ENCODE measurements around the gene THADA.
"Not testable (repeated sequence)": the region's sequence is repeated elsewhere in the genome, so short reads cannot be mapped to it uniquely, and the experiment has no call there.

The THADA gene

DNA sequence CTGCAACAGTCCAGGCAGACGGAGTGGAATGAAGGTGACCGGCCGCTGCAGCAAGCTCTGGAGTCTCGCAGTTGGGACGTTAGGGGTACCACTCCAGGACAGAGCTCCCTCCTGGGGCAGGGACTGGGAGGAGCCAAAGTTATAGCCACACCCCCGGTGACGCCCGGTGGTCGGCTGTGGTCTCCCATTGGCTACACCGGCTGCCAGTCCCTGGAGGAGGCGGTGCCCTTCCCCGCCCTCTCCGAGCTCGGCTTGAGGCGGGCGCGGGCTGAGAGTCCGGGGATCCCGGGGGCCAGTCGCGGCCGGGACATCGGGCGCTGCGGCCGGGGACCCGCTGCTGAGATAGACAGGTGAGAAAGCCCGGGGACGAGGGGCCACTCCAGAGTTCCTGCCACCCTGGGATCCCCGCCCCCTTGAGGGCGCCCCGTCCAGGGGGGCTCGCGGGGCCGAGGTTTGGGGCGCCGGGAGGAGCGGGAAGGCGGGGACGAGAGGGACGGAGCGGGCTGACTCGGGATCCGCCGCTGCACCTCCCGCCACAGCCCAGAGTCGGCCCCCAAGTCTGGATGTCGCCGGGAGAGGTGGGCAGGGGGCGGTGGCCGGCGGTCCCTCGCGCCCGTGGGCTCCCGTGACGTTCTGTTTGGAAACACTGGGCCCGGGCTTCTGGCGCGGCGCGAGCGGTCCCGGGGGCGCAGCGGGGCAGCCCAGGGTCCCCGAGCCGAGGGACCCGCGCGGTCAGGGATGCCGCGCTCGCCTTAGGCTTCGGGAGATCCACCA is 41.4 kb upstream of the THADA start, which contains the start of gene PLEKHH2:
Gene PLEKHH2, plus strand, starts transcription at position 231 of the 774 bp plus-strand sequence. CDS start 7,414 bp downstream, outside the sequence.
- no peak within 1 kb of the TSS for H3K4me3 ChIP-seq (ENCODE audit: low read depth, low read length, poor library complexity, severe bottlenecking)
- no peak within 1 kb of the TSS for H3K9ac ChIP-seq (ENCODE audit: low read length)
- H3K27me3 ChIP-seq (ENCODE audit: insufficient read depth, low read length), result no peaks in the 10 kb centered on the region; the same call in 1 of the 2 replicates
- no peaks in the 10 kb centered on the region for H4K20me1 ChIP-seq (ENCODE audit: insufficient read depth, low read length)
- no peak within 1 kb of the TSS for H3K27ac ChIP-seq (ENCODE audit: low read depth, low read length, poor library complexity, severe bottlenecking)
- H3K9me2 ChIP-seq (ENCODE audit: low read depth, low read length), result no peaks in the 10 kb centered on the region
- H3K4me1 ChIP-seq (ENCODE audit: insufficient read depth, low read length, severe bottlenecking), result no peaks in the 10 kb centered on the region
- H3K4me2 ChIP-seq (ENCODE audit: low read length), result no peak within 1 kb of the TSS
- TF ChIP-seq EZH2 (IDR thresholded peaks at IDR 0.05; ENCODE audit: borderline replicate concordance, low read length), result no peak
- no peaks in the 10 kb centered on the region for H3F3A ChIP-seq (ENCODE audit: insufficient read depth, low read length)
- H3K79me2 ChIP-seq (ENCODE audit: insufficient read depth, low read length), result no peaks in the 10 kb centered on the region
- no peak within 1 kb of the TSS for H2AFZ ChIP-seq (ENCODE audit: low read length)
- H3K36me3 ChIP-seq (ENCODE audit: insufficient read depth, low read length), result no peaks in the 10 kb centered on the region
- peaks cover 3% of the 10 kb centered on the region; the same call in 1 of the 2 replicates for H3K9me3 ChIP-seq (ENCODE audit: low read length)

DNA sequence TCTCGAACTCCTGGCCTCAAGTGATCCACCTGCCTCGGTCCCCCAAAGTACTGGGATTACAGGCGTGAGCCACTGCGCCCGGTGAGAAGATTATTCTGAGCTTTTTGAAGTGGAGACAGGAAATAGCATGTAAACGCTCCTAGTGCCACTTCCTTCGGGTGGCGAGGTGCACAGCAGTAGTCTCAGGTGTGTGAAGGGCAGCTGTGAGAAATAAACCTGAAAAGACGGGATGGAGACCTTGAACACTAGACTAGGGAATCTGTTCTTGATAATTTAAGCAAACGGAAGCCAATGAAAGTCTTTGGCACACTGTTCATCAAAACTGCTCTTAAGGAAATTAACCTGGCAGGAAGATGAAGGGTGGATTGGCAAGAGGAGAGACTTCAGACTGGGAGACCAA is 40.8 kb upstream of the THADA start:
- Histone ChIP-seq H3K4me1 (ENCODE audit: insufficient read depth, low read length, severe bottlenecking) (no peaks in the 10 kb centered on the region), H4K20me1 (ENCODE audit: insufficient read depth, low read length) (no peaks in the 10 kb centered on the region), H2AFZ (ENCODE audit: low read length) (no peak overlapping the region), H3K79me2 (ENCODE audit: insufficient read depth, low read length) (no peaks in the 10 kb centered on the region), H3K27me3 (ENCODE audit: insufficient read depth, low read length) (no peaks in the 10 kb centered on the region; the same call in 1 of the 2 replicates), H3K9ac (ENCODE audit: low read length) (no peak overlapping the region), H3K4me3 (ENCODE audit: low read depth, low read length, poor library complexity, severe bottlenecking) (no peak overlapping the region), H3K9me3 (ENCODE audit: low read length) (peaks cover 3% of the 10 kb centered on the region; the same call in 1 of the 2 replicates), H3K27ac (ENCODE audit: low read depth, low read length, poor library complexity, severe bottlenecking) (no peak overlapping the region), H3K4me2 (ENCODE audit: low read length) (no peak overlapping the region), H3K36me3 (ENCODE audit: insufficient read depth, low read length) (no peaks in the 10 kb centered on the region), H3F3A (ENCODE audit: insufficient read depth, low read length) (no peaks in the 10 kb centered on the region), H3K9me2 (ENCODE audit: low read depth, low read length) (no peaks in the 10 kb centered on the region)
- TF ChIP-seq CTCF (IDR thresholded peaks at IDR 0.05; ENCODE audit: low read length) (no peak), EZH2 (IDR thresholded peaks at IDR 0.05; ENCODE audit: borderline replicate concordance, low read length) (no peak)

- H4K20me1 ChIP-seq (ENCODE audit: insufficient read depth, low read length); H3K27me3 ChIP-seq (ENCODE audit: insufficient read depth, low read length); H3K36me3 ChIP-seq (ENCODE audit: insufficient read depth, low read length); H3K79me2 ChIP-seq (ENCODE audit: insufficient read depth, low read length); H3K9me2 ChIP-seq (ENCODE audit: low read depth, low read length); H2AFZ ChIP-seq (ENCODE audit: low read length); H3K27ac ChIP-seq (ENCODE audit: low read depth, low read length, poor library complexity, severe bottlenecking); H3K4me1 ChIP-seq (ENCODE audit: insufficient read depth, low read length, severe bottlenecking); H3K9me3 ChIP-seq (ENCODE audit: low read length); H3F3A ChIP-seq (ENCODE audit: insufficient read depth, low read length); H3K4me2 ChIP-seq (ENCODE audit: low read length); H3K9ac ChIP-seq (ENCODE audit: low read length); H3K4me3 ChIP-seq (ENCODE audit: low read depth, low read length, poor library complexity, severe bottlenecking): not testable (repeated sequence)
Observed at GRCh38 chr2:43636153-43636552, 40.3 kb upstream of the THADA start.

GRCh38 chr2:43634604-43635306 is 38.9 kb upstream of the THADA start:
- H4K20me1 ChIP-seq (ENCODE audit: insufficient read depth, low read length), result no peaks in the 10 kb centered on the region
- no peaks in the 10 kb centered on the region for H3K4me1 ChIP-seq (ENCODE audit: insufficient read depth, low read length, severe bottlenecking)
- no peaks in the 10 kb centered on the region for H3K9me2 ChIP-seq (ENCODE audit: low read depth, low read length)
- H3F3A ChIP-seq (ENCODE audit: insufficient read depth, low read length), result no peaks in the 10 kb centered on the region
- no peak overlapping the region for H3K4me3 ChIP-seq (ENCODE audit: low read depth, low read length, poor library complexity, severe bottlenecking)
- peaks cover 3% of the 10 kb centered on the region; the same call in 1 of the 2 replicates for H3K9me3 ChIP-seq (ENCODE audit: low read length)
- no peak overlapping the region for H3K4me2 ChIP-seq (ENCODE audit: low read length)
- H3K36me3 ChIP-seq (ENCODE audit: insufficient read depth, low read length), result no peaks in the 10 kb centered on the region
- TF ChIP-seq CTCF (IDR thresholded peaks at IDR 0.05; ENCODE audit: low read length) (no peak), EZH2 (IDR thresholded peaks at IDR 0.05; ENCODE audit: borderline replicate concordance, low read length) (no peak)
- no peak overlapping the region for H3K9ac ChIP-seq (ENCODE audit: low read length)
- H2AFZ ChIP-seq (ENCODE audit: low read length), result no peak overlapping the region
- no peak overlapping the region for H3K27ac ChIP-seq (ENCODE audit: low read depth, low read length, poor library complexity, severe bottlenecking)
- no peaks in the 10 kb centered on the region; the same call in 1 of the 2 replicates for H3K27me3 ChIP-seq (ENCODE audit: insufficient read depth, low read length)
- no peaks in the 10 kb centered on the region for H3K79me2 ChIP-seq (ENCODE audit: insufficient read depth, low read length)
